NT2/D1 (cell line): ENCODE results near the gene RHO.

Experiments
- DNase-seq: peaks from one replicate; pipeline ENCODE4 v3.0.0-alpha.2; 2011; ENCODE audit warnings: low read depth, low spot score
- H3K27me3 ChIP-seq: 2 replicates; pipeline ENCODE4 v1.6.0; 2011; ENCODE audit warnings: mild to moderate bottlenecking; ENCODE audit not compliant: insufficient read length, insufficient read depth
- H3K36me3 ChIP-seq: 2 replicates; pipeline ENCODE4 v1.6.1; 2011; ENCODE audit warnings: mild to moderate bottlenecking, low read length, mixed read lengths; ENCODE audit not compliant: insufficient read depth, insufficient read length
- H3K4me1 ChIP-seq: 2 replicates; pipeline ENCODE4 v1.5.1; 2011; ENCODE audit not compliant: insufficient read depth, insufficient read length
- H3K4me3 ChIP-seq: 2 replicates; pipeline ENCODE4 v1.5.1; 2011; ENCODE audit warnings: low read depth; ENCODE audit not compliant: insufficient read length
- H3K9ac ChIP-seq: 2 replicates; pipeline ENCODE4 v1.6.0; 2011; ENCODE audit warnings: low read depth; ENCODE audit not compliant: insufficient read length
- H3K9me3 ChIP-seq: 2 replicates; pipeline ENCODE4 v1.5.1; 2011; ENCODE audit warnings: mild to moderate bottlenecking, low read length; ENCODE audit not compliant: insufficient read depth
- SUZ12 ChIP-seq: IDR thresholded peaks from 2 replicates; pipeline ENCODE4 v1.6.1; 2011; ENCODE audit not compliant: insufficient read length, insufficient read depth; ENCODE audit errors: extremely low read depth
- YY1 ChIP-seq: IDR thresholded peaks from 2 replicates; pipeline ENCODE4 v1.6.1; 2011; ENCODE audit not compliant: insufficient read length, insufficient read depth
- ZNF274 ChIP-seq: IDR thresholded peaks from 2 replicates; pipeline ENCODE4 v1.6.1; 2011; ENCODE audit warnings: mild to moderate bottlenecking, low read depth, low read length

The RHO gene

DNA sequence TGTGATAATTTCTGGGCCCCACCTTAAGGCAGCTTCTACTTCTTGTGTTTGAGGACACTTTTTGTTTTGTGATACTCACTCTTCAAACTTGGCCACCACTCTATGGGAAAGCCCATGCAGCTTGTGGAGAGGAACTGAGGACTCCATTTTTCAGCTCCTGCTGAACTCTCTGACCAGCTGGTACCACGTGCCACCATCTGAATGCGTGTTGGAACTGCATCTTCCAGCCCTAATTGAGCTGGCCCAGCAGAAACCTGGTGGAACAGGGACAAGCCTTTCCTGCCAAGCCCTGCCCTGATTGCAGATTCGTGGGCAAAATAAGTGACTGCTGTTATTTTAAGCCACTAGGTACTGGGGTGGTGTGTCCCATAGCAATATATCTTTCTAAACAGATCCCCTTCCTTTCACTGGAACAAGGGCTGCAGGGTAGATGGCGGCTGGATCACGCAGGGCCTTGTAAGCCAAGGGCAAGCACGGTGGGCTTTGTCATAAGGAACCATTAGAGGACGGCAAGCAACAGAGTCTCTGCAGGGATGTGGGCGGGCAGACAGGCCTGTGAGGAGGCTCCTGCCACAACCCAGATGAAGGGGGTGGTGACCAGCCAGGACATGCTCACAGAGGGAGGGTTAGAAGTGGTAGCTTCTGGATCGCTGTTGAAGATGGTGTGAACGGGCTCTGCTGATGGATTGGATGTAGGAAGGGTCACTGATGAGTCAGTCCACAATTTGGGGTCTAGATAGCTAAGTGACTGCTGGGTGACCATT is 24.0 kb downstream of the RHO start:
- Histone ChIP-seq H3K4me1 (peaks cover 23% of the 10 kb centered on the region), H3K27me3 (no peaks in the 10 kb centered on the region), H3K36me3 (peaks cover 58% of the 10 kb centered on the region), H3K9me3 (no peaks in the 10 kb centered on the region), H3K4me3 (no peak overlapping the region), H3K9ac (peak overlapping the region; percentile 53)
- DNase-seq = no peak
- TF ChIP-seq YY1 (no peak), SUZ12 (no peak), ZNF274 (no peak)

DNA sequence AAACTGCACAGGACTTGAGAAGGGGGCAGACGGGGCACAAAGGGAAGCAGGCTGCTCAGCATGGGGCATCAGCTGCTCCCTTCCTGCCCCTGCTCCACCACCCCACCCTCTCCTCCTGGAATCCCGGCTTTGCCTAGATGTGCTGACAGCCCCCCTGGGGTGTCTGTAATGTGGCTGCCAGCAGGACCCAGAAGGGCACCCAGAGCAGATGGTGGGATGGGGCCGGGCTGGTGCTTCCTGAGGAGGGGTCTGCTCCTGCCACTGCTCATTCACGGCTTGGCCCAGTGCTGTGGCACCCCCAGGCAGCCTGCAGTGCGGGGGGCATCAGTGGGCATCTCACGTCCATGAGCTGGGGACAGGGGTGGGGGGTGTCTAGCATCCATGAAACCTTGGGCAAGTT is 24.7 kb downstream of the RHO start:
- Histone ChIP-seq H3K9me3 (no peaks in the 10 kb centered on the region), H3K4me1 (peaks cover 28% of the 10 kb centered on the region), H3K9ac (peak overlapping the region; percentile 53), H3K36me3 (peaks cover 65% of the 10 kb centered on the region), H3K27me3 (no peaks in the 10 kb centered on the region), H3K4me3 (no peak overlapping the region)
- TF ChIP-seq ZNF274 (no peak), YY1 (no peak), SUZ12 (no peak)
- DNase-seq = no peak

DNA sequence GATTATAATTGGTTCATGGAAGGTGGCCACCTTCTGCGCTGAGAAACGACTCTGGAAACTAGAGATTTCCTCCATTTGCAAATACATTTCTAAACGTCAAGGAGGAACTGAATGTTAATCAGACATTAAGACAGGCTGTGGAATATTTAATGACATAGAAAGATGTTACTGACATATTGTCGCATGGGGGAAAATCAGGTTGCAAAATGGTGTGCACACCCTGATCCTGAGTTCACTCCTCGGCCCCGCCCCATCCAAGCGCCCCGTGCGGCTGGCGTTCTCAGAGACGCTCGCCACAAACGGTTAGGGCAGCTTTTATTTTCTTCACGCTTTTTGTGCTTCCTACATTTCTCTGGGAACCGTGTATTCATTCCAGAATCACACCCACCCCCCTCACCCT is 25.3 kb downstream of the RHO start:
- peaks cover 70% of the 10 kb centered on the region for H3K36me3 ChIP-seq
- no peak for DNase-seq
- H3K27me3 ChIP-seq = no peaks in the 10 kb centered on the region
- no peak overlapping the region for H3K4me3 ChIP-seq
- no peak for TF ChIP-seq SUZ12
- no peak for TF ChIP-seq YY1
- TF ChIP-seq ZNF274 = no peak
- peaks cover 33% of the 10 kb centered on the region for H3K4me1 ChIP-seq
- H3K9ac ChIP-seq = no peak overlapping the region
- no peaks in the 10 kb centered on the region for H3K9me3 ChIP-seq

DNA sequence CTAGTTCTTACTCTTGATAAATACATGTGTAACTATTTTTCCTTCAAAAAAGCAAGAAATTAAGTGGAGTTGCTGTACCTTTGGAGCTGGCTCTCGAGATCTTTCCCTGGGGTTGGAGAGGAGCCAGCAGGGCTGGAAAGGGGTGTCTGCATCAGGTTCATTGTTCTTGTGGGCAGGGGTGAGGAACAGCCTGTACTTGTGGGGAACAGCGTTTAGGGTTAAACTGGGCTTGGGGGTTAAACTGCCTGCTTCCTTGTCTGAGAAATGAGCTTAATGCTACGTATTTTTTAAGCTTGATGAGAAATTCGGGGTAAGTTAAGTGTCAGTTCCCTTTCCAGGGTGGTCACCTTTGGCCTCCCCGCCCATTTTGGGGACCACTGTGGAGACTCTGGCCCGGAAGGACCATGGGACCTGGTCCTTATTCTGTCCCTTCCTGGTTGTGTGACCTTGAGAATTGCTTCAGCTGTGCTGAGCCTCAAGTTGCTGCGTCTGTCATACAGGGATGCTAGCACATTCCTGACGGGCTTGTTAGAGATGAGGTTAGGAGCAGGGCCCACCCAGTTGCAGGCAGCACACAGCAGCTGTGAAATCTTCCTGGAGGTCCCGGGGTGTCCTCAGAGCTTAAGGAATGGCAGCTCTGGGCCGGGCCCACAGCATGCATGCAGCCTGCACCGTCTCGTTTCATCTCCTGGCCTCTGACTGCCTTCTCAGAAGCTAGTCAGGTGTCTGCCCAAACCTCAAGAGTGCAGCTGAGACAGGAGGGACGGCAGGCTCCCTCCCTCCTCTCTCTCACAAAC is 26.1 kb downstream of the RHO start:
- TF ChIP-seq YY1 = no peak
- no peak for TF ChIP-seq SUZ12
- TF ChIP-seq ZNF274 = no peak
- Histone ChIP-seq H3K36me3 (peaks cover 78% of the 10 kb centered on the region), H3K4me1 (peaks cover 32% of the 10 kb centered on the region), H3K9me3 (no peaks in the 10 kb centered on the region), H3K27me3 (no peaks in the 10 kb centered on the region), H3K9ac (peak overlapping the region; percentile 0), H3K4me3 (no peak overlapping the region)
- no peak for DNase-seq

DNA sequence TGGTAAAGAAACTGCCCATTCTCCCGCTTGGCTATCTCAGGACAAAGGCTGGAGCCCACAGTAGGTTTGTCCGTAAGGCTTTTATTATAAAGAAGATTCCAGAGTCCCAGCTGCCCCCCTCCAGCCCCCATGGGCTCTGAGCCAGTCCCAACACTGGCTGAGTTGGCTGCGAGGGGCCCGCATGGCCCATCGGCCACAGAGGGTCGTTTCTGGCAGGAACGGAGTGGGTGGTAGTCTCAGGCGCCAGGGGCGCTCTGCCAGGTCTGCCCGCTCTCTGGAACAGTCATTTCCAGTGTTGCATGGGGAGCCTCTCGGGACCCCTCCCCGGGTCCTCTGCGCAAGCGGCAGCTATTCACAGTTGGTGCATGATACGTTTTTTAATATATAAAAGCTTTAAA is 26.7 kb downstream of the RHO start:
- Histone ChIP-seq H3K9ac (no peak overlapping the region), H3K9me3 (no peaks in the 10 kb centered on the region), H3K4me1 (peaks cover 37% of the 10 kb centered on the region), H3K36me3 (peaks cover 84% of the 10 kb centered on the region), H3K27me3 (no peaks in the 10 kb centered on the region), H3K4me3 (no peak overlapping the region)
- TF ChIP-seq SUZ12 (no peak), ZNF274 (no peak), YY1 (no peak)
- DNase-seq = no peak

DNA sequence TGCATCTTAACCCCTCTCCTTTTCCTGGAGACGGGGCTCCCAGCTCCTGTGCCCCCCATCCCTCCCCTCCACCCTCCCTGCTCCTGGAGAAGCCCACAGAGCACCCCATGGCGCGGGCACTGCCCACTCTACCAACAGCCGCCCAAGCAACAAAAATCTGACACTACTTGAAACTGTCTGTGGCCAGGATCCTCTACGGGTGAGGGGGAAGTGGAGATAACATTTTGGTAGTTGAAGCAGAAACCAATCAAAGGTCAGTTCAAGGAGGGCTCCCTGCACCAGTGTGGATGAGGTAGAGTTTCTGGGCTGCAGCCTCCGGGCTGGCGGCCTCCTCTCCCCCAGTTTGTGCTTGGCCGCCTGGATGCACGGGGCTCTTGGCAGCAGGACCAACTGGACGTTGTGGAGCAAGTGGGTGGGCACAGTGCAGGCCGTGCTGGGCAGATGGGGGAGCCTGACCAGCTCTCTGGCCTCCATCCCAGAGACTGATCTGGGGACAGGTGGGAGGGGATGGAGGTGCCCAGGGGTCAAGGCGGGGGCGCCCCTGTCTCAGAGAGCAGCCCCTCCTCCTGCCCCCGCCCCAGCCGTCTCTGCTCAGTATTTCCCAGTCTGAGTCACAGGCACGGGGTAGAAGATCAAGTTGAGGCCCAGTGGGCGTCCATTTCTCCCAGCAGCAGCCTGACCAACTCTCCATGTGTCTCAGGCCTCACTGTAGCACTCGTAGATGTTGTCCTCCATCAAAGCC is 27.3 kb downstream of the RHO start:
- DNase-seq = no peak
- TF ChIP-seq YY1 = no peak
- no peak for TF ChIP-seq SUZ12
- no peak for TF ChIP-seq ZNF274

DNA sequence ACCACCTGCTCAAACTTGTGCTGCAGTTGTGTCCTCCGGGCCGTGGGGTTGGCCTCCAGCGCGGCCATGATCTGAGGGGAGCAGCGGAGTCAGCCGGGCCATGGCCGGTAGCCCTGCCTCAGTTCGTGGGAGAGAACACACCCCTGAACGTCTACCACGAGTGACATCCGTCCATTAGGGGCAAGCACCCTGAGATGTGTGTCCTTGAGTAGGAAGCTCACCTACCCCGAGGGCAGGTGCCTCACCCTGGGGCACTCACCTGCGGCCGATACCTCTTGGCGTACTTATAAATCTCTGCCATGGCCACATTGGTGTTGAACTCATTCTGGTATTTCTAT is 27.9 kb downstream of the RHO start:
- H3K4me3 ChIP-seq = no peak overlapping the region
- peaks cover 94% of the 10 kb centered on the region for H3K36me3 ChIP-seq
- no peaks in the 10 kb centered on the region for H3K9me3 ChIP-seq
- no peak overlapping the region for H3K9ac ChIP-seq
- H3K4me1 ChIP-seq = peaks cover 44% of the 10 kb centered on the region
- TF ChIP-seq YY1 (no peak), ZNF274 (no peak), SUZ12 (no peak)
- H3K27me3 ChIP-seq = no peaks in the 10 kb centered on the region
- DNase-seq = no peak

More for the DNA sequence above, 27.3 kb downstream of the RHO start:
- Histone ChIP-seq H3K9ac (no peak overlapping the region), H3K4me1 (peaks cover 38% of the 10 kb centered on the region), H3K4me3 (no peak overlapping the region), H3K36me3 (peaks cover 89% of the 10 kb centered on the region), H3K27me3 (no peaks in the 10 kb centered on the region), H3K9me3 (no peaks in the 10 kb centered on the region)
